B cell (primary cell): ENCODE results near the gene SLIT3. TPM values are rescaled to one million over a fixed set of nuclear protein-coding genes. Genes with fewer than 3 reads are reported as not detected.

Experiments used
- ATAC-seq: fragments of 200-7000 bp; cut with Tn5 transposase; one replicate; pipeline ENCODE4 v1.10.0; 2021; ENCODE audit warnings: low read depth, mild to moderate bottlenecking, moderate number of reproducible peaks, moderate library complexity
- CTCF ChIA-PET: fragments of 350-600 bp; sonication (Branson Sonifier 250); formaldehyde crosslinking; loops from one replicate; lab custom pipeline; 2021; ENCODE audit warnings: antibody characterized with exemption, inconsistent platforms; lab: Charles Lee
- POLR2A ChIA-PET: fragments of 350-600 bp; sonication (Branson Sonifier 250); formaldehyde crosslinking; loops from one replicate; lab custom pipeline; 2021; ENCODE audit warnings: antibody characterized with exemption; lab: Charles Lee
- DNase-seq: peaks from one replicate; pipeline ENCODE4 v3.0.0; 2013
- H2AFZ ChIP-seq: 2 replicates; pipeline ENCODE4 v1.6.1; 2012; ENCODE audit warnings: mild to moderate bottlenecking, low read depth, low read length; ENCODE audit not compliant: insufficient read depth, poor library complexity, severe bottlenecking
- H3K27ac ChIP-seq, 2 donors: 1 replicate in 1 of 2; 2 replicates in 1 of 2; pipeline ENCODE4 v1.5.1; 2012 to 2013; ENCODE audit warnings: low read length in 2 of 2, mild to moderate bottlenecking in 2 of 2, moderate library complexity in 1 of 2
- H3K27me3 ChIP-seq, 4 experiments: fragments of 200-600 bp in 1 of 4; sonication (generic) in 1 of 4; replicated peaks in 1 of 4; 1 replicate in 2 of 4; 2 replicates in 2 of 4; pipeline versions ENCODE4 v1.6.1 to v1.7.0; 2013 to 2016; ENCODE audit warnings: low read length in 3 of 4, mild to moderate bottlenecking in 2 of 4, mixed read lengths in 1 of 4, moderate library complexity in 1 of 4; ENCODE audit not compliant: insufficient read depth in 4 of 4, control insufficient read depth in 3 of 4; ENCODE audit errors: control extremely low read depth in 1 of 4
- H3K36me3 ChIP-seq, 2 experiments: replicated peaks in 1 of 2; 1 replicate in 1 of 2; 2 replicates in 1 of 2; pipeline versions ENCODE4 v1.6.1 to v1.7.1; 2013; ENCODE audit warnings: low read length in 1 of 2; ENCODE audit not compliant: insufficient read depth in 2 of 2, control insufficient read depth in 1 of 2; ENCODE audit errors: control extremely low read depth in 1 of 2, extremely low read depth in 1 of 2
- H3K4me1 ChIP-seq, 2 donors: fragments of 200-600 bp in 1 of 2; sonication (generic) in 1 of 2; 1 replicate in 1 of 2; 2 replicates in 1 of 2; pipeline versions ENCODE4 v1.5.1 to v1.6.1; 2013 to 2017; ENCODE audit warnings: low read length in 2 of 2; ENCODE audit not compliant: control insufficient read depth in 2 of 2, insufficient read depth in 2 of 2
- H3K4me2 ChIP-seq: replicated peaks from 2 replicates; pipeline ENCODE3; 2012; ENCODE audit warnings: mild to moderate bottlenecking, low read depth, low read length; ENCODE audit not compliant: poor library complexity, severe bottlenecking
- H3K4me3 ChIP-seq, 5 experiments: fragments of 200-600 bp in 1 of 5; sonication (generic) in 1 of 5; 1 replicate in 3 of 5; 2 replicates in 2 of 5; pipeline versions ENCODE4 v1.5.1 to v1.7.0; 2011 to 2016; ENCODE audit warnings: low read length in 4 of 5, mild to moderate bottlenecking in 4 of 5, low read depth in 2 of 5, control low read depth in 1 of 5, moderate library complexity in 1 of 5; ENCODE audit not compliant: insufficient read depth in 1 of 5; ENCODE audit errors: control extremely low read depth in 1 of 5, extremely low read depth in 1 of 5
- H3K79me2 ChIP-seq: fragments of 200-600 bp; sonication (generic); one replicate; pipeline ENCODE4 v1.6.0; 2016; ENCODE audit warnings: low read length; ENCODE audit not compliant: control insufficient read depth, insufficient read depth
- H3K9ac ChIP-seq: fragments of 200-600 bp; sonication (generic); 2 replicates; pipeline ENCODE4 v1.6.1; 2017; ENCODE audit warnings: mild to moderate bottlenecking, low read length, moderate library complexity
- H3K9me3 ChIP-seq, 3 donors: one replicate each; pipeline versions ENCODE4 v1.6.1 to v1.7.1; 2013; ENCODE audit warnings: low read length in 2 of 3; ENCODE audit not compliant: control insufficient read depth in 2 of 3, insufficient read depth in 1 of 3; ENCODE audit errors: control extremely low read depth in 1 of 3
- H4K20me1 ChIP-seq: 2 replicates; pipeline ENCODE4 v1.6.0; 2012; ENCODE audit warnings: mild to moderate bottlenecking, low read length; ENCODE audit not compliant: insufficient read depth, control insufficient read depth, poor library complexity, severe bottlenecking
- H3K27ac Mint-ChIP-seq: one replicate; pipeline ENCODE4 v1.8.0; 2021; ENCODE audit warnings: mixed read lengths
- H3K27me3 Mint-ChIP-seq: one replicate; pipeline ENCODE4 v1.8.0; 2021; ENCODE audit warnings: mixed read lengths
- H3K4me1 Mint-ChIP-seq: one replicate; pipeline ENCODE4 v1.8.0; 2021; ENCODE audit warnings: mixed read lengths
- H3K4me3 Mint-ChIP-seq: one replicate; pipeline ENCODE4 v1.8.0; 2021; ENCODE audit warnings: mixed read lengths
- H3K9me3 Mint-ChIP-seq: one replicate; pipeline ENCODE4 v1.8.0; 2022; ENCODE audit warnings: mixed read lengths; ENCODE audit not compliant: insufficient read depth
- EZH2 ChIP-seq: IDR thresholded peaks from 2 replicates; pipeline ENCODE4 v1.6.1; 2012; ENCODE audit warnings: borderline replicate concordance, low read depth, mild to moderate bottlenecking, moderate library complexity, low read length; ENCODE audit not compliant: insufficient read depth, poor library complexity, severe bottlenecking
- WGBS: methylation state at CpG from one replicate; pipeline ENCODE4 v1.1.5; 2013; ENCODE audit warnings: missing lambda C conversion rate; ENCODE audit not compliant: insufficient coverage; 5-methylcytosine and 5-hydroxymethylcytosine counted together
- intact Hi-C: fragments of 100-400 bp; cut with micrococcal nuclease; formaldehyde crosslinking; loops from one replicate; pipeline ENCODE4 v1.10.0; 2022
- polyA plus RNA-seq: library from polyadenylated mRNA; depleted of rRNA; stranded (reverse); fragments of >200 nt; gene quantifications from 2 replicates; pipeline ENCODE4 v1.2.3, GENCODE V29; 2012
- total RNA-seq, 2 donors: library from RNA; stranded (reverse); fragments of 120-200 nt in 1 of 2; gene quantifications; 1 replicate in 1 of 2; 2 replicates in 1 of 2; pipeline versions ENCODE4 v1.2.3 to v1.2.4, GENCODE V29; 2013 to 2022
- TF ChIP-seq, protein P1 (sequence below): fragments of 200-600 bp; IDR thresholded peaks from one replicate; pipeline ENCODE4 v1.8.0; 2022; ENCODE audit warnings: antibody characterized with exemption, mild to moderate bottlenecking

The SLIT3 gene
- total and polyA plus RNA-seq, 2 donors (not counting 1 experiment from before 2014, with no cell fraction given), result not detected

- Histone ChIP-seq H3K9me3 (no peaks in the 10 kb centered on the region), H4K20me1 (no peaks in the 10 kb centered on the region), H3K79me2 (no peaks in the 10 kb centered on the region), H2AFZ (no peak overlapping the region), H3K27ac (no peak overlapping the region), H3K27me3 (peaks cover 0 to 3% (median 0%) of the 10 kb centered on the region in 4 experiments), H3K36me3 (no peaks in the 10 kb centered on the region), H3K4me1 (no peaks in the 10 kb centered on the region), H3K4me2 (no peak overlapping the region), H3K9ac (no peak overlapping the region), H3K4me3 (no peak overlapping the region)
- ChIA-PET CTCF (no interaction called here), POLR2A (no interaction called here)
- intact Hi-C loops, result no loop called here
- no peak for TF ChIP-seq EZH2
- TF ChIP-seq, protein P1, sequence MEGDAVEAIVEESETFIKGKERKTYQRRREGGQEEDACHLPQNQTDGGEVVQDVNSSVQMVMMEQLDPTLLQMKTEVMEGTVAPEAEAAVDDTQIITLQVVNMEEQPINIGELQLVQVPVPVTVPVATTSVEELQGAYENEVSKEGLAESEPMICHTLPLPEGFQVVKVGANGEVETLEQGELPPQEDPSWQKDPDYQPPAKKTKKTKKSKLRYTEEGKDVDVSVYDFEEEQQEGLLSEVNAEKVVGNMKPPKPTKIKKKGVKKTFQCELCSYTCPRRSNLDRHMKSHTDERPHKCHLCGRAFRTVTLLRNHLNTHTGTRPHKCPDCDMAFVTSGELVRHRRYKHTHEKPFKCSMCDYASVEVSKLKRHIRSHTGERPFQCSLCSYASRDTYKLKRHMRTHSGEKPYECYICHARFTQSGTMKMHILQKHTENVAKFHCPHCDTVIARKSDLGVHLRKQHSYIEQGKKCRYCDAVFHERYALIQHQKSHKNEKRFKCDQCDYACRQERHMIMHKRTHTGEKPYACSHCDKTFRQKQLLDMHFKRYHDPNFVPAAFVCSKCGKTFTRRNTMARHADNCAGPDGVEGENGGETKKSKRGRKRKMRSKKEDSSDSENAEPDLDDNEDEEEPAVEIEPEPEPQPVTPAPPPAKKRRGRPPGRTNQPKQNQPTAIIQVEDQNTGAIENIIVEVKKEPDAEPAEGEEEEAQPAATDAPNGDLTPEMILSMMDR, result no peak
- no peak for DNase-seq
- H3K27ac Mint-ChIP-seq, result no peak overlapping the region
- H3K27me3 Mint-ChIP-seq, result peaks cover 16% of the 10 kb centered on the region
- ATAC-seq, result no peak
- no peaks in the 10 kb centered on the region for H3K9me3 Mint-ChIP-seq
- WGBS, result 82% methylated on average over 5 of the region's 7 CpGs
- H3K4me1 Mint-ChIP-seq, result no peaks in the 10 kb centered on the region
- no peak overlapping the region for H3K4me3 Mint-ChIP-seq
Observed at GRCh38 chr5:168967882-168968620, 332.9 kb downstream of the SLIT3 start.

DNA sequence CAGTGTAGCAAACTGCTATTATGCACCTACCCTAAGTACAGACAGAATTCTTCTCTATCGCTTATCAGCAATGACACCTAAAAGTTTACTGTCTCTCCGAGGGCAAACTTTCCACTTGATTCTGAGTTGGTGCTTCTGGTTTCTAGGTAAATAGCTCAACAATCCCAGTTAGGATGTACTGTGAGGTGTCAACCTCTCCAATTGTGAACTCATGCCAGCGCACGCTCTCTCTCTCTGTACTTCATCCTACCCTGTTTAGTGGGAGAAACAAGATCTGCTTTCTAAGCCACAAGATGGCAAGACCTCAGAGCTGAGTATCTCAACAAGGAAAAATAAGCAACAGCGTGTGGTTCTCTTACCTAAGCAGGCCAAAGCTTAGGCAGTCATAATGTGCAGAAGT lies 335.3 kb downstream of the SLIT3 start:
- Histone ChIP-seq H3K4me2 (no peak overlapping the region), H3K9me3 (no peaks in the 10 kb centered on the region), H3K9ac (no peak overlapping the region), H3K4me3 (no peak overlapping the region), H3K36me3 (no peaks in the 10 kb centered on the region), H4K20me1 (no peaks in the 10 kb centered on the region), H3K27ac (no peak overlapping the region), H2AFZ (no peak overlapping the region), H3K79me2 (no peaks in the 10 kb centered on the region), H3K4me1 (no peaks in the 10 kb centered on the region), H3K27me3 (no peaks in the 10 kb centered on the region)
- no peak for ATAC-seq
- H3K4me1 Mint-ChIP-seq, result no peaks in the 10 kb centered on the region
- H3K27ac Mint-ChIP-seq, result no peak overlapping the region
- no peak for TF ChIP-seq EZH2
- TF ChIP-seq, protein P1, result no peak
- no peak overlapping the region for H3K4me3 Mint-ChIP-seq
- no peaks in the 10 kb centered on the region for H3K9me3 Mint-ChIP-seq
- WGBS, result 100% methylated on average over 3 of the region's 5 CpGs
- CTCF ChIA-PET, result interaction anchor here (0.7 to 1.0 kb wide), 2 partner anchors 10 to 1216 kb away, joined by 3 to 4 read pairs; no protein-coding TSS in a partner anchor
- intact Hi-C loops, result no loop called here
- no peak for DNase-seq
- peaks cover 9% of the 10 kb centered on the region for H3K27me3 Mint-ChIP-seq
- POLR2A ChIA-PET, result no interaction called here
